GM12878 (cell line): ENCODE data around the gene SCG3. TPM values are rescaled to one million over a fixed set of nuclear protein-coding genes. Genes with fewer than 3 reads are reported as not detected.

ENCODE experiments used
- ATF7 ChIP-seq: fragments of 450-650 bp; IDR thresholded peaks from 2 replicates; pipeline ENCODE4 v1.6.1; 2016; ENCODE audit warnings: low read depth, mild to moderate bottlenecking
- BCL11A ChIP-seq: IDR thresholded peaks from 2 replicates; pipeline ENCODE4 v1.6.1; 2011; ENCODE audit warnings: low read depth, low read length
- BCL3 ChIP-seq: IDR thresholded peaks from 2 replicates; pipeline ENCODE4 v1.6.1; 2011; ENCODE audit warnings: borderline replicate concordance, low read depth, mild to moderate bottlenecking, moderate library complexity, low read length; ENCODE audit not compliant: insufficient read depth, poor library complexity, severe bottlenecking
- BHLHE40 ChIP-seq, 2 experiments: fragments of 450-650 bp in 1 of 2; IDR thresholded peaks; 2 replicates each; pipeline ENCODE4 v1.6.1; 2011 to 2017; ENCODE audit warnings: low read depth in 2 of 2, borderline replicate concordance in 1 of 2, improper control_type of control experiment in 1 of 2, low read length in 1 of 2, mild to moderate bottlenecking in 1 of 2
- CBX3 ChIP-seq: fragments of 200-600 bp; sonication (generic); IDR thresholded peaks from 2 replicates; pipeline ENCODE4 v1.6.1; 2016; ENCODE audit warnings: low read depth, borderline replicate concordance
- CHD1 ChIP-seq: IDR thresholded peaks from 2 replicates; pipeline ENCODE4 v1.6.1; 2012; ENCODE audit warnings: low read depth, low read length, improper control_type of control experiment
- CREB1 ChIP-seq: IDR thresholded peaks from 2 replicates; pipeline ENCODE4 v1.6.1; 2012; ENCODE audit warnings: low read depth, mild to moderate bottlenecking, inconsistent platforms
- EGR1 ChIP-seq, 2 experiments: IDR thresholded peaks; 1 replicate in 1 of 2; 2 replicates in 1 of 2; pipeline ENCODE4 v1.6.1; 2011 to 2012; ENCODE audit warnings: low read depth in 2 of 2, low read length in 2 of 2, borderline replicate concordance in 1 of 2, mild to moderate bottlenecking in 1 of 2, moderate library complexity in 1 of 2
- EP300 ChIP-seq, 2 experiments: fragments of 150-350 bp in 1 of 2; IDR thresholded peaks; 2 replicates each; pipeline ENCODE4 v1.6.1; 2011 to 2012; ENCODE audit warnings: low read depth in 2 of 2, low read length in 2 of 2, borderline replicate concordance in 1 of 2, improper control_type of control experiment in 1 of 2, inconsistent platforms in 1 of 2; ENCODE audit not compliant: control insufficient read depth in 1 of 2
- ETV6 ChIP-seq, 2 experiments: fragments of 450-650 bp in 1 of 2; IDR thresholded peaks in 1 of 2; conservative IDR thresholded peaks in 1 of 2; 2 replicates each; pipeline ENCODE4 v1.6.1; 2014; ENCODE audit warnings: antibody characterized with exemption in 1 of 2, borderline replicate concordance in 1 of 2, low read depth in 1 of 2, mild to moderate bottlenecking in 1 of 2, moderate library complexity in 1 of 2
- FOXM1 ChIP-seq: IDR thresholded peaks from 2 replicates; pipeline ENCODE4 v1.6.1; 2012; ENCODE audit warnings: low read depth, mild to moderate bottlenecking, inconsistent platforms, low read length, moderate library complexity
- IRF3 ChIP-seq: fragments of 450-650 bp; IDR thresholded peaks from 2 replicates; pipeline ENCODE4 v1.6.1; 2014; ENCODE audit warnings: mild to moderate bottlenecking
- LARP7 ChIP-seq: fragments of 450-650 bp; IDR thresholded peaks from 2 replicates; pipeline ENCODE4 v1.6.1; 2017; ENCODE audit warnings: mild to moderate bottlenecking
- MEF2A ChIP-seq: IDR thresholded peaks from 2 replicates; pipeline ENCODE4 v1.6.1; 2011; ENCODE audit warnings: low read depth, mild to moderate bottlenecking, low read length, moderate library complexity; ENCODE audit not compliant: insufficient read depth
- NR2C1 ChIP-seq: fragments of 450-650 bp; IDR thresholded peaks from 2 replicates; pipeline ENCODE4 v1.6.1; 2017; ENCODE audit warnings: antibody characterized with exemption, mild to moderate bottlenecking, moderate library complexity
- NR2F1 ChIP-seq: fragments of 450-650 bp; conservative IDR thresholded peaks from 2 replicates; pipeline ENCODE4 v1.6.1; 2017; ENCODE audit warnings: mild to moderate bottlenecking
- PBX3 ChIP-seq: IDR thresholded peaks from 2 replicates; pipeline ENCODE4 v1.6.1; 2011; ENCODE audit warnings: mild to moderate bottlenecking, low read depth, low read length, moderate library complexity; ENCODE audit not compliant: insufficient replicate concordance
- PKNOX1 ChIP-seq: fragments of 450-650 bp; IDR thresholded peaks from 2 replicates; pipeline ENCODE4 v1.6.1; 2016; ENCODE audit warnings: mild to moderate bottlenecking
- POLR2AphosphoS5 ChIP-seq: IDR thresholded peaks from 2 replicates; pipeline ENCODE4 v1.6.1; 2011; ENCODE audit warnings: mild to moderate bottlenecking, low read length, inconsistent platforms
- SIN3A ChIP-seq: IDR thresholded peaks from 2 replicates; pipeline ENCODE4 v1.6.1; 2012; ENCODE audit warnings: low read depth, low read length, improper control_type of control experiment
- SPI1 ChIP-seq: IDR thresholded peaks from 2 replicates; pipeline ENCODE4 v1.6.1; 2011; ENCODE audit warnings: low read depth, mild to moderate bottlenecking, low read length, moderate library complexity, borderline replicate concordance; ENCODE audit not compliant: insufficient read depth
- SREBF2 ChIP-seq: IDR thresholded peaks from 2 replicates; pipeline ENCODE4 v1.6.1; 2012; ENCODE audit warnings: mild to moderate bottlenecking, low read length
- TAF1 ChIP-seq: IDR thresholded peaks from 2 replicates; pipeline ENCODE4 v1.6.1; 2011; ENCODE audit warnings: mild to moderate bottlenecking, low read depth, low read length, borderline replicate concordance
- YY1 ChIP-seq: IDR thresholded peaks from 2 replicates; pipeline ENCODE4 v1.6.1; 2011; ENCODE audit warnings: low read depth, mild to moderate bottlenecking, low read length
- ZNF217 ChIP-seq: fragments of 450-650 bp; IDR thresholded peaks from 2 replicates; pipeline ENCODE4 v1.6.1; 2017; ENCODE audit warnings: antibody characterized with exemption, mild to moderate bottlenecking
- ZNF622 ChIP-seq: fragments of 450-650 bp; IDR thresholded peaks from 2 replicates; pipeline ENCODE4 v1.6.1; 2017; ENCODE audit warnings: mild to moderate bottlenecking, inconsistent platforms
- polyA plus RNA-seq, 11 experiments: library from polyadenylated mRNA; depleted of rRNA in 4 of 11; unstranded in 6 of 11; stranded (reverse) in 5 of 11; fragments of >200 nt; fragmentation: Nextera tagmentation in 4 of 11; fragmentation: Illumina TruSeq in 1 of 11; extraction: Ambion mirVana in 4 of 11; extraction: Trizol in 1 of 11; gene quantifications; 1 replicate in 1 of 11; 2 replicates in 10 of 11; pipeline versions ENCODE4 v1.2.1 to v1.2.3, GENCODE V29; 2011 to 2016; ENCODE audit warnings: inconsistent platforms in 2 of 11, missing spikeins in 2 of 11, low read depth in 1 of 11
- total RNA-seq, 4 experiments: library from RNA; depleted of rRNA in 3 of 4; stranded (reverse); fragments of >200 nt in 3 of 4; fragmentation: Illumina TruSeq in 1 of 4; extraction: Trizol in 1 of 4; gene quantifications; 2 replicates each; pipeline versions ENCODE4 v1.2.1 to v1.2.3, GENCODE V29; 2013 to 2021

SCG3 gene
- total and polyA plus RNA-seq, 10 of the 15 experiments (the other 5 are each of a cell fraction or from before 2014, with no cell fraction given): 0.03 to 0.15 (median 0.04) TPM; not detected in 7

- TF ChIP-seq TAF1: no peak
- no peak; a peak in 1 of 4 replicates for TF ChIP-seq EP300 (IDR thresholded peaks at IDR 0.05; ENCODE audit: borderline replicate concordance in 1 of 2, control insufficient read depth in 1 of 2, low read depth in 2 of 2, low read length in 2 of 2)
- TF ChIP-seq POLR2AphosphoS5: no peak; the same call in none of the 2 replicates
- TF ChIP-seq ATF7: no peak
- peak in 1 of 2 experiments; percentile 30; a peak in 1 of 4 replicates for TF ChIP-seq ETV6 (conservative IDR thresholded peaks at IDR 0.05 in 1 of 2, IDR thresholded peaks at IDR 0.05 in 1 of 2; ENCODE audit: borderline replicate concordance in 1 of 2, low read depth in 1 of 2)
- peak in 1 of 2 experiments; percentile 96; a peak in 2 of 3 replicates for TF ChIP-seq EGR1 (IDR thresholded peaks at IDR 0.05; ENCODE audit: borderline replicate concordance in 1 of 2, low read depth in 2 of 2, low read length in 2 of 2)
- TF ChIP-seq ZNF217: peak; percentile 69; the same call in 1 of the 2 replicates
- TF ChIP-seq LARP7: peak; percentile 87
- TF ChIP-seq BCL3: no peak
- no peak for TF ChIP-seq CHD1
- TF ChIP-seq PKNOX1: no peak
- TF ChIP-seq BHLHE40 (IDR thresholded peaks at IDR 0.05; ENCODE audit: borderline replicate concordance in 1 of 2, low read depth in 2 of 2, low read length in 1 of 2): peak; percentile 28 to 52; a peak in 2 of 4 replicates
- TF ChIP-seq SPI1: no peak
- no peak for TF ChIP-seq IRF3
- TF ChIP-seq BCL11A: no peak
- 0 out of 2 replicates have a peak, but pooled peaks have one; percentile 9 for TF ChIP-seq NR2C1
- peak; percentile 76 for TF ChIP-seq YY1
- no peak for TF ChIP-seq PBX3
- TF ChIP-seq SREBF2: no peak
- TF ChIP-seq MEF2A: no peak
- TF ChIP-seq SIN3A: no peak
- TF ChIP-seq CREB1: peak; percentile 91
- TF ChIP-seq CBX3: no peak
- TF ChIP-seq FOXM1: no peak
- peak; percentile 61; the same call in 1 of the 2 replicates for TF ChIP-seq NR2F1
- no peak for TF ChIP-seq ZNF622
Measured at GRCh38 chr15:51737522-51738305, 56.4 kb downstream of the SCG3 start, which contains the start of gene LYSMD2 (continued).
